ENCODE data around the gene MAML2.
"Not testable (repeated sequence)": the region's sequence is repeated elsewhere in the genome, so short reads cannot be mapped to it uniquely, and the experiment has no call there.

Gene MAML2

DNA sequence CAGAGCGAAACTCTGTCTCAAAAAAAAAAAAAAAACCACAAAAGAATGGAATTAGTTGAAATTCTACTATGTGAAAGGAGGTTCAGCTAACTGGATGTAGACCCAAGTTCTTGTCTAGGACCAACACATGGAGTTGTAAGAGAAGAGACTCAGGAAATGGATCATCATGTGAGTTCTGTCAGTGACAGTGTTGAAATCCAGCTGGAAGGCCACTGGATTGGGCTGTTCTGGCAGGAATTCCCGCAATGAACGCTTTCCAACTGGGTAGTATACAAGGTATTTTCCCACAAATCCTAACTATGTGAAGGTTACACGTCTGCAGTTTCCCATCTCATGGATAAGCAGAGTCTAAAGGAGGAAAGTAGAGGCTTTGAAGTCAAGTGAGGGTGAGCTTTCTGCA, 151.2 kb downstream of the MAML2 start:
- TF ChIP-seq ZFX (IDR thresholded peaks at IDR 0.05; ENCODE audit: borderline replicate concordance) = no peak
- TF ChIP-seq, protein P1, sequence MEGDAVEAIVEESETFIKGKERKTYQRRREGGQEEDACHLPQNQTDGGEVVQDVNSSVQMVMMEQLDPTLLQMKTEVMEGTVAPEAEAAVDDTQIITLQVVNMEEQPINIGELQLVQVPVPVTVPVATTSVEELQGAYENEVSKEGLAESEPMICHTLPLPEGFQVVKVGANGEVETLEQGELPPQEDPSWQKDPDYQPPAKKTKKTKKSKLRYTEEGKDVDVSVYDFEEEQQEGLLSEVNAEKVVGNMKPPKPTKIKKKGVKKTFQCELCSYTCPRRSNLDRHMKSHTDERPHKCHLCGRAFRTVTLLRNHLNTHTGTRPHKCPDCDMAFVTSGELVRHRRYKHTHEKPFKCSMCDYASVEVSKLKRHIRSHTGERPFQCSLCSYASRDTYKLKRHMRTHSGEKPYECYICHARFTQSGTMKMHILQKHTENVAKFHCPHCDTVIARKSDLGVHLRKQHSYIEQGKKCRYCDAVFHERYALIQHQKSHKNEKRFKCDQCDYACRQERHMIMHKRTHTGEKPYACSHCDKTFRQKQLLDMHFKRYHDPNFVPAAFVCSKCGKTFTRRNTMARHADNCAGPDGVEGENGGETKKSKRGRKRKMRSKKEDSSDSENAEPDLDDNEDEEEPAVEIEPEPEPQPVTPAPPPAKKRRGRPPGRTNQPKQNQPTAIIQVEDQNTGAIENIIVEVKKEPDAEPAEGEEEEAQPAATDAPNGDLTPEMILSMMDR (IDR thresholded peaks at IDR 0.05) = no peak
- no peak overlapping the region for H3K27ac ChIP-seq

DNA sequence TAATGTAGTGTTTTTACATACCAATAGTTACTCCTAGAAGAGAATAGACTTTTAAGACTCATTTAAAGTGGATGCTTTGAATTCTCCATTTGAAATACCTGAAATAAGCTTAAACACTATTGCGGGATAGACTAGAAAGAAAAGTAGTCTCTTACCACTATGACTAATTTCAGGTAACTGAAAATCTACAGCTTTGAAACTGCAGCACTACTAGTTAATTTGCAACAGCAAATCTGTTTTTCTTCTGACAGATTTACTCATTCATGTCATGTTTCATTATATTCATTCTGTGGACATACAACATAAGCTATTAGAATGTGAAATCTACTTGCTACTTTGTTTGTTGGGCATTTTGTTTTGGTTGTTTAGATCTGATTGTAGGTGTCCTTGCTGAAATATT, 153.6 kb downstream of the MAML2 start:
- TF ChIP-seq, protein P1 (IDR thresholded peaks at IDR 0.05) = no peak
- H3K27ac ChIP-seq = no peak overlapping the region

DNA sequence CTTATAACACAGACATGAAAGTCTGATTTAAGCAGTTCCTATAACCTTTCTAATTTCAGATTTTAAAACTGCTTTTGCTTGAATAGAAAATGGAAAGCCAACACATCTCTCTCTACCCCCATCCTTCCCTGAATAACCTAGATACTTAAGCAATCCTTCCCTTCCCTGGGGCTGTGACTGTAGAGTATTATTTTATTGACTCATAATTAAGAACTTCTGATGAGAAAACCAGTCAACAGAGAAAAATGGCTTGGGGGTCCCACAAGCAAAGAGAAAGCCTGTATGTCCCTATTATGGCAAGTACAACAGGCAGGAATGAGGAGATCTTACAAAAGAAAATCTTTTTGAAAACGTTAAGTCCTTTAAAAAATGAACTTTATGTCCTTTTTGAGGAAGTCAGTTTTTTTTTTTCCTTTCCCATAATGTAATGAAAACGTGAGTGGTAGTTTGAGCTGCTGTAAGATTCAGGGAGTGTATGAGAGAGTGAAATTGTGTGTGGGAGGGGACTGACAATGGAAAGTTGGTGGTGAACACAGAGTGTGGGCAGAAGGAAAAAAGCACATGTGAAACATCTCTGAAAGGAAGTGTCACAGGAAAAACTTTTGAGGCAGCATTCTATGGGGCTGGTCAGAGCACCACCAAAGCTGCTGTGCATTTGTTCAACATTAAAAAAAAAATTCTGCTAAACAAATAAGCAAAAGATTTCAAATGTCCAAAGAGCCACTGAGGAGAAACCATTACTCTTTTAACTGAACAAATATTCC, 154.6 kb downstream of the MAML2 start:
- TF ChIP-seq, protein P1 (IDR thresholded peaks at IDR 0.05) = no peak
- TF ChIP-seq ZFX (IDR thresholded peaks at IDR 0.05; ENCODE audit: borderline replicate concordance) = no peak
- no peak overlapping the region for H3K27ac ChIP-seq

DNA sequence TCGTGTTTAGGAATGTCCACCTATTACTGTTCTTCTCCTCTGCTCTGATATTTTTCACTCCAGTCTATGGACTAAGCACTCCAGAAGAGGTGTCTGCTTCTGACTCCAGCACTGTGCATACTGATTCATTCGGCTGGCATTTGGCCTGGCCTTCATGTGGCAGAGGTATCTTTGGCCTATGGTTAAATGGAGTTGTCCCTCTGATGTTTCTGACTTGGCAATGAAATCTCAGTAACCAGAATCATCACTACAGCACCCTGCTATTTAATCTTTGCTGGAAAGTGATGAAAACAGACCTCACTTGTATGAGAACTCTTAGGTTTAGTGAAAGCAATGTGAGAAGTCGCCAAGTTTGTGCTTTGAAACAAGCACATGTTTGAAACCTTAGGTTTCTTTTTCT, 155.2 kb downstream of the MAML2 start:
- TF ChIP-seq ZFX (IDR thresholded peaks at IDR 0.05; ENCODE audit: borderline replicate concordance) = no peak
- TF ChIP-seq, protein P1 (IDR thresholded peaks at IDR 0.05) = no peak
- H3K27ac ChIP-seq = no peak overlapping the region

DNA sequence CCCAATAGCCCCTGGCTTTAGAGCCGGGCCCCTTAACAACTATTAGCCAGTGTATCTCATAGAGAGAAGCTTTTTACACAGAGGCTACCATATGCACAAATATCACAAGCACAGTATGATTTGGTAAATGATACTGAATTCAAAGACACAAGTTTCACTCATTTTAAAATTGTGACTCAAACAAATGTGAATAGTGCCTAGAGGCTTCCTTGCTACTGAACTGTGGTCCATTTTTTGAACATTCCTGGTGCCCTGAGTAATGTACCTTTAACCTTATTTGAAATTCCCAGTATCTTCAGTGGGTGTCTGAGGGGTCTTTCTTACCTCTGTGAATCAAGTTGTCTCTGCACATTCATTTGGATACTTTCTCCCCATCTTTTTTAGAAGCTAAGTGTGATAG, 156.2 kb downstream of the MAML2 start:
- H3K27ac ChIP-seq = no peak overlapping the region

DNA sequence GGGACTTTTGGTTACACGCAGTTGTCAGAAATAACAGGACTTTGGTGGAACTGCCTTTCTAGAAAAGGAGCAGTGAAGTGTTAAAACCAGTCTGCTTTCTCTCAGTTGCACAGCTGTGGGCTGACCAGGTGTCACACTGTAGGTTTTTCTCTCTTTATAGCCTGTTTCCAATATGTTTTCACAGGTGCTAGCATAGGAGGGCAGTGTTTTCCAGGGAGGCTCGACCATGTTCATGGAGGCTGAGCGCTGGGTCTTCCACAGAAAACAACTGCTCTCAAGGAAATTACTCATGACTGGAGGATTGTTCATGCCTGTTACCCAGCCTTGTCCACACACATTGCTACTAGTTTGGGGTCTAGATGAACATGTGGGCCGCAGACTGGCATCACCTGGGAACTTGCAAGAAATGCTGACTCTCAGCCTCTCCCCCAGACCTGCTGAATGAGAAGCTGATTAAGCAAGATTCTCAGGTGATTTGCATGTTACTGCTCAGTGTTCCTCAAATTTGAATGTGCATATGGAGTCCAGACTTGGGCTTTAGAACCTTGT, 157.7 kb downstream of the MAML2 start:
- H3K27ac ChIP-seq = no peak overlapping the region
- TF ChIP-seq ZFX (IDR thresholded peaks at IDR 0.05; ENCODE audit: borderline replicate concordance) = no peak
- TF ChIP-seq, protein P1 (IDR thresholded peaks at IDR 0.05) = no peak

More for the DNA sequence above, 156.2 kb downstream of the MAML2 start:
- no peak for TF ChIP-seq ZFX (IDR thresholded peaks at IDR 0.05; ENCODE audit: borderline replicate concordance)
- TF ChIP-seq, protein P1 (IDR thresholded peaks at IDR 0.05) = no peak

DNA sequence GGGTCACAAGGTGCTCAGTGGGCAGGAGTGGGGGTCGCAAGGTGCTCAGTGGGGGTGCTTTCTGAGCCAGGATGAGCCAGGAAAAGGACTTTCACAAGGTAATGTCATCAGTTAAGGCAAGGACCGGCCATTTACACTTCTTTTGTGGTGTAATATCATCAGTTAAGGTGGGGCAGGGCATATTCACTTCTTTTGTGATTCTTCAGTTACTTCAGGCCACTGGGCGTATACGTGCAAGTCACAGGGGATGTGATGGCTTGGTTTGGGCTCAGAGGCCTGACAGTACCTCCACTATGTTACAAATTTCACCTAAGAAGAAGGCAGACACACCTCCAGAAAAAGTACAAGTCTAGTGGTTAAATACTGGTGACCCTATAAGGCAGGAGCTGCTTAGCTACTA, 162.1 kb downstream of the MAML2 start:
- H3K27ac ChIP-seq = not testable (repeated sequence)

All from 22Rv1 (cell line).